HG03460 (cell line): ENCODE data around the gene SCAPER.
A peak's percentile ranks its signal among the peaks of the same experiment; 100 is the strongest.
"Not testable (repeated sequence)": the region's sequence is repeated elsewhere in the genome, so short reads cannot be mapped to it uniquely, and the experiment has no call there.

Experiments used
- ATAC-seq: cut with Tn5 transposase; IDR thresholded peaks from one replicate; pipeline ENCODE4 v1.9.1; 2021; ENCODE audit not compliant: unreplicated experiment

SCAPER gene

DNA sequence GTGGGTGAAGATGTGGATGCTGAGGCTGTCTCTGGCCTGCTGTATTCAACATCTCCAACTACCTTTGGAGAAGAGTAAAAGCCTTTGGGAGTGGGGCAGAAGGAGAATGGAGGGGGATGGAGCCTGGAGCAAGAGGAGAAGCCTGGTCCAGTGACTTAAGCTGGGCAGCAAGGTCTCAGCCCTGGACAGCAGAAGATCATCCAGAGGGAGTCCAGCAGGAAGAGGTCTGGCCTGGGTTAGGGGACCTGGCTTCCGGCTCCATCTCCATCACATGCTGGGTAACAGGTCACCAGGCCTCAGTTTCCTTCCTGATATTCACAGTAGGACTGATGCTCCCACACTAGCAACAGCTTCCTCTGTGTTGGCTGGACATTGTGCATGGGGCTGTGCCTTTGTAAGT, 572.3 kb downstream of the SCAPER start:
- ATAC-seq, result no peak

DNA sequence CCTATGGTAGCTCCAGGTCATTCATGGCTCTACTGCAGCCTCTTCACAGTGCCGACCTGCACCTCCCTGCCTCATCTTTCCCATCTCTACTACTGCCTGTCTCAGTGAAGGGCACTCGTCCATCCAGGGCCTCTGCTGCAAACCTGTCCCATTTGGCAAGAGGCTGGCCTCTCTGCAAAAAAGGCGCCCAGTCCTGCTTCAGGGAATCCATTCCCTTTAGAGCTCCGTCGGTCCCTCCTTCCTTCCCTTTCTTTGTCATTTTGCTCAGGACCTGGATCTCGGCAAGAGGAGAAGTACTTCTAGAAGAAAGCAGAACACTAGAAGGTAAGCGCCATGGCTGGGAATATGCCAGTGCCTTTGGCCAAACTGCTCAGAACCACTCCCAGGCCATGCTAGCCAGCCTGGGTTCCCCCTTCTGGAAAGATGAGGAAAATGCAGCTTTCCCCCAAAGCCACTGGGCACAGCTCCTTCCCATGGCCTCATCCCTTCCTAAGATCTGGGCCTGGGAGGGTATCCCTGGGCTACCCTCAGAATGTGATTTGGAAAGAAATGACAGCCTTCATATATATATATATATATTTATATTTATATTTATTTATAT, 575.0 kb downstream of the SCAPER start:
- no peak for ATAC-seq

DNA sequence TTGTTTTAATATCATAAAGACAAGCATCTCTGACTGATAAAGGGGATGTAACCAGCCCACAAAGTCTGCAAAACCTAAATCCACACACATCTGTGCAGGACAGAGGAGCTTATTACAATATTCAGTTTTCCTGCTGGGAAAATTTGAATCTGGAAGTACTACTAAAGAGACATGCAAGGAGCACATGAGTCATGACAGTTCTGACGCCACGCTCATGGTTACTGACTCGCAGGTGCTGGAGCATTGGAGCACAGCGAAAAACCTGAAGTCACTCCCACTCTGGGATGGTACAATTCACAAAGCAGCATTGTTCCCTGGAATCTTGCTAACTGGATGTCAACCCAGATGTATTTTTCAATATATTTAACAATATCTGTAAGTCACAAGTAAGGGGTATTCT, 576.2 kb downstream of the SCAPER start:
- no peak for ATAC-seq

DNA sequence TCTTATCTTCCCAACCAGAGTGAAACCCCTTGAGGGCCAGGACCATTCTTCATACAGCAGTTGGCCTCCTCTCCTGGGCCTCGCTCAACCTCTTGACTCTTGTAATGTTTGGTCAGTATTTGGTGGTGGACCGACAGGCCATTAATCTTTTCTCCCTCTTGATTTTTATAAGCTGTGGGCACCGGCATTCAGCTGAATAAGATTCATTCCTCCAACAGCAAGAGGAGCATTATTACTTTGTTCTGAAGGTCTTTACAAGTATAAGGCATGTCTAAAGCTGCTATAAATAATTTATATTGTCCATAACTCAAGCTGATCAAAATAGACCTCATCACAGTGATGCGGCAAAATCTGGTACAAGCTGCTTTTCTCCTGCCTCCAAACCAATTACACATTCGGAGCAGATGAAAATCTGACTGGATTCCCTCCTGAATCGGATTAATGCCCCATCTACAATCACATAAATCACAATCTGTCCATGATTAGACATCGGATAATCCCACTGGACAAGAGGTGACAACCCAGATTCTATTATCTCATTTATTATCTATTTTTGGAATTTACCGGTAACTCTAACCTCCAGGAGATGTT, 576.9 kb downstream of the SCAPER start:
- ATAC-seq, result no peak

DNA sequence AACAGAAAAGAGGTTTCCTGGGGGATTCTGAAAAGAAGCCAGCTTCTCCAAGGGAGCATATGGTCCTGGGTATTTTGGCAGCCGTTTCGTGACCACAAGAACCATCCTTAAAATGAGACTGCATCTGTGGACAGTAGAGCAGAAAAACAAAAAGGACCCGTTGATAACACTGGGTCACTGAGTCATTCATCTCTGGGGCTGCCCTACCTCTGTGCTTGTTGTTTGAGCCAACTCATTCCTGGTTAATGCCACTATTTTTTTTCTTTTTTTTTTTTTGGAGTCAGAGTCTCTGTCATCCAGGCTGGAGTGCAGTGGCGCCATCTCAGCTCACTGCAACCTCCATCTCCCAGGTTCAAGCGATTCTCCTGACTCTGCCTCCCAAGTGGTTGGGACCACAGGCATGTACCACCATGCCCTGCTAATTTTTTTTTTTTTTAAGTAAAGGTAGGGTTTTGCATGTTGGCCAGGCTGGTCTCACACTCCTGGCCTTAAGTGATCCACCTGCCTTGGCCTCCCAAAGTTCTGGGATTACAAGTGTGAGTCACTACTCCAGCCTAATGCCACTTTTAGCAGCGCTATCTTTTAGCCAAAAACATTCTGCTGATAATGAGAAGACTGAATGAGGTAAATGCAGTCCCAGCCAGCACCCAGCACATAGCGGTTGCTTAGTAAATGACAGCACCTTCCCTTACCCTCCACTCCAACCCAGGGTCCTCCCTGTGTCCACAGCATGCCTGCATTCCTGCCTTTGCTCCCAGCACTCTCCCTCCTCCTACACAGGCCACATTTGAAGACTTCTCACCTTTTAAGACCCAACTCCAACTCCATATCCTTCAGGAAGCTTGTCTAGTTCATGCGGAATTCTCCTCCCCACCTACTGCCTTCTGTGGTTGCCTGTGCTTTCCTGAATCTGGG, 577.7 kb downstream of the SCAPER start:
- ATAC-seq, result no peak

DNA sequence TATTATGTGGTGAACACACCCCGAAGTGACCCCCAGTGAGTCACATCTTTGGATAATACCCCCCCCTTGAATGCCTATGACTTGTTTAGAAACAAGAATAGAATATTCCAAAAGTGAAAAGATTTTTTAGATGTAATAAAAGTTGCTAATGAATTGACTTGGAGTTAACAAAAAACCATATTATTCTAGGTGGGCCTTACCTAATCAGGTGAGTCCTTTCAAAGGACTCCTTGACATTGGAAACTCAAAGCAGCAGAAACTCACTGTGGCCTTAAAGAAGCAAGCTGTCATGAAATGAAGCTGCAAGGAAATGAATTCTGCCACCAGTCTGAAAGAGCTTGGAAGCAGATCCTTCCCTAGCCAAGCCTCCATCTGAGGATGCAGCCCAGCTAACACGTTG, 579.4 kb downstream of the SCAPER start:
- ATAC-seq, result no peak

DNA sequence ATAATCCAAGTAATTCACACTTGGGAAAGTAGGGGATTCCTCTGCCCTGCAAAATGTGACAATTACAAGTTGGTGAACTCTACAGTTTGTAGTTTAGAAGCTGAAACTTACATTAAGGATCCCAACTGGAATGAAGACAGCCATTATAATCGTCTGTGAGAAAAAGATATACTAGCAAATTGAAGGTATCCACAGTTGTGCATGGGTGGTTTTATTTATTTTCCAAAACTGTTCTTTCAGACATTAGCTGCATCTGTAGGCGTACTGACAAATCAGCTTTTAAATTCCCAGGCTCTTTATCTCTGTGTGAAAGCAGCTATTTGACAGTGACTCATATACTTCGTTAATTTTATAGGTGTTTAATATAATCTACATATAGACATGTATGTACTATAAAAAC, 581.1 kb downstream of the SCAPER start:
- no peak for ATAC-seq

DNA sequence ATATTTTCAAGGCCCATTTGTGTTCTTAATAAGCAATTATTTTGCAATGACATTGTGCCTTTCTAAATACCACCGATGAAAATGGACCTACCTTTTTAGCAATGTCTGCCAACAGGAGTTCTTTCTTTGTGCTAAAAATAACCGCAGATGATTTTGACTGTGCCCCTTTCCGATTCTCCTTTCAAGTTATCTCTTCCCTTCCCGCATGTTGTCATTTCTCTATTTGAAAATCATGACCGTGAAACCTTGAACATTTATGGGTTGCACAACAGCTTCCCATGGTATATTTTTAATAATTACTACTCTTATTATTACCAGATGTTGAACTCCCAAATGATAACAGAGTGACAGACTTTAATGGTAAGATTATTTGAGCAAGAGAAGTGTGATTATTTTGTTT, 583.5 kb downstream of the SCAPER start:
- no peak for ATAC-seq

DNA sequence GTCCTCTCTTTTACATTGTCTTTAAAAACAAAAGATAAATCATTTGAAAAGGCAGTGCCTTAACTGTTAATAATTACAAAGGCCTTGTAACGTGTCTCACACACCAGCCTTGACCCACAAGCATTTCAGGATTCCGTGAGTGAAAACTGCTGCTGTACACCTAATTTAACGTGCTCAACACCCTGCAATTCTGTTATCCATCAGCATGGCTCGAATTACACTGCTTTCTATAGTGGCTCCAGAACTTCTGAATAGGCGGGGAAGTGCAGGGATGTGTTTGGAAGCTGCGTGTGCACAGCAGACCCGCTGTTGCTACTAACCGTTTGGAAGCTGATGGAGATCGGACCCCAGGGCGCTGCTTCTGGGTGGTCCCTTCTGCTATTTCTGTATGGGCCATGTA, 584.0 kb downstream of the SCAPER start:
- ATAC-seq, result no peak

DNA sequence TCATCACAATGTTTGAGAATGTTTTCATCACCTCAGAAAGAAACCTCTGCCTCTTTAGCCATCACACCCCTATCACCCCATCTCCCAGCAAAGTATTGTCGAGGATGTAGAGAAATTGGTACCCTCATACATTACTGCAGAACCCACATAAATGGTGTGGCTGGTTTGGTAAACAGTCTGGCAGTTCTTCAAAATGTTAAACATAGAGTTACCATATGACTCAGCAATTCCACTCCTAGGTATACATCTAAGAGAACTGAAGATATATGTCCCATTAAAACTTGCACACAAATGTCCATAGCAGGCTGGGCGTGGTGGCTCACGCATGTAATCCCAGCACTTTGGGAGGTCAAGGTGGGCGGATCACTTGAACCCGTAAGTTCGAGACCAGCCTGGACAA, 585.1 kb downstream of the SCAPER start:
- ATAC-seq, result no peak

DNA sequence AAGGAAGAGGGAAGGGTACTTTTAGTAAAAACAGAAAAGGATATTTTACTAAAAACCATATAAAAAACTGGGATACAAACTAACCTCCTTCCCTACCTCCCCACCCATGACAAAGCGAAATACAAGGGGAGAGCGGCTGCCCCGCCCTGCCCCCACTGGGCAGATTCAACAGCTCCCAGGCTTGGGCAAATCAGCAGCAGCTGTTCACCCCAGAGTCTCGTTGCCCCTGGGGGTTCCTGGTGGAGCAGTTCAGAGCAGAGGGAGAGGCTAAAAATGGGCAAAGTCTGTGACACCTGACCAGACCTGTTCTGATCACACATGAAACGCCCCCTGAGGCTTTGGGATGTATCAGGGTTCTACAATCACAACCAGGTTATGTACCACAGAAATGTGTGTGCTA, 591.4 kb downstream of the SCAPER start:
- no peak for ATAC-seq

DNA sequence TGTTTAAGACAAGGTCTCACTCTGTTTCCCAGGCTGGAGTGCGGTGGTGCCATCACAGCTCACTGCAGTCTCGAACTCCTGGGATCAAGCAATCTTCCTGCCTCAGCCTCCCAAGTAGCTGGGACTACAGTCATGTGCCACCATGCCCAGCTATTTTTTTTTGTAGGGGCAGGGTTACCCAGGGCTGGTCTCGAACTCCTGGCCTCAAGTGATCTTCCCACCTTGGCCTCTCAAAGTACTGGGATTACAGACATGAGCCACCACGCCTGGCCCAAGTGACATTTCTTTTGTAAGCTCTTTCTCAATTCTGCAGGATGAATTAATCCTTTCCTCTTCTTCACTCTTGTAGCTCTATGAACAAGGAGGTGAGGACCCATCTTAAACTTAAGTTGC, 592.0 kb downstream of the SCAPER start:
- ATAC-seq, result not testable (repeated sequence)

DNA sequence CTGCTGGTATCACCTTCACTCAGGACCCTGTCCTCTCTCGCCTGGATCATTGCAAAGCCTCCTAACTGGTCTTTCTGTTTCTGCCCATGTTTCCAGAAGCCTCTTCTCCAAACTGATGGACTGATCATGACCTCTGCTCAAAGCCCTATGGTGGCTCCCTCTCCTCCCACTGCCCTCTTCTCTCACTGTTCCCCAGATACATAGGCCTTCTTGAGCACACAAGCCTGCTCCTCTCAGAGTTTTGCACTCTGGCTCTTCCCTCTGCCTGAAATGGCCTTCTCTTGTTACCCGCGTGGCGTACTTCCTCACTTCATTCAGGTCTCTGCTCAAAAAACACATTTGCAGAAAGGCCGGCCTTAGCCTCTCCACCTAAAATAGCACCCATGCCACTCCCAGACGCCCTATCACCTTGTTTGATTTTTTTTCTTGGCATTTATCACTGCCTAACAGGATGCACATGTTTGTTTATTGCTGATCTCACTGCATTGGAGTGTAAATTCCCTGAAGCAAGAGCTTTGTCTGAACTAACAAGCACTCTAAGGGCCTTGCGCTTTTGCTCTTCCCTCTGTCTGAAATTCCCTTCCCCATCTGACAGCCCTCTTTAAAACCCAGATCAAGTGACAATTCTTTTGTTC, 592.5 kb downstream of the SCAPER start:
- no peak for ATAC-seq

DNA sequence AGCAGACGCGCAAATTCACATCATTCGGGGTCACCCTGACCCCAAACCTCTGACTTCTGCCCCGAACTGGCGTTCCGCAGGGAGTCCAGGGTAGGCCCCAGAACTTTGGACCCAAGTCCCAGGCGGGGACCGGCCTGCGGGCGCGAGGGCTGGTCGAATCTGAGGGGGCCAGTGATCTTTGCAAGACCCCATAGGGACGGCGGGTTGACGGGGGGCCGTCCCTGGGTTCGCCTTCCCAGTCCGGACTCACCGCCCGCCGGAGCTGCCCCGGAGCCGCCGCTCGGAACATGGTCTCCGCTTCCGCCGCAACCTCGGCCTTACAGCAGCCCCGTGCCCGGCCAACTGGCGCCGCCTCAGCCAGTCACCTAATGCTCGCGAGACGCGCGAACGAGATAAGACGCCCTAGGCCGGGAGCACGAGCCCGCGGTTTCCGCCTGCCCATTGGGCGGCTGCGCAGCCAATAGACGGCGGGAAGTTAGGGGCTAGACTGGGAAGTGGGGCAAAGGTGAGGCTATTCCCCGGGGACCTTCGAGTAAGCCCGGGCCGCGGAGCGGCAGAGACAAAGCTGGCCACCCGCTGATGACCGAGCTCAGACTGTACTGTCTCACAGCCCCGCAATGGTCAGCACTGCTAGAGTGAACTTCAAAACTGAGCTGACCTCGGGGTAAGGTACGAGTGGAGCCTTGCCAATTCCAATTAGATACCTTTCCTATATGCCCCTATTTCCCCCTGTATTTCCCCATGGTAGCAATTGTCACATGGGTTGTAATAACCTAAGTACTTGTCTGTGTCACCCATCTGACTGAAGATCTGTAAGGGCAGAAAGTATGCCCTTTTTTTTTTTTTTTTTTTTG, 593.8 kb downstream of the SCAPER start, which contains the start of gene ETFA:
ETFA (minus strand) TSS at position 370 of the 854 bp plus-strand sequence; CDS start at position 289, 81 bp downstream.
- peak; percentile 98 for ATAC-seq

DNA sequence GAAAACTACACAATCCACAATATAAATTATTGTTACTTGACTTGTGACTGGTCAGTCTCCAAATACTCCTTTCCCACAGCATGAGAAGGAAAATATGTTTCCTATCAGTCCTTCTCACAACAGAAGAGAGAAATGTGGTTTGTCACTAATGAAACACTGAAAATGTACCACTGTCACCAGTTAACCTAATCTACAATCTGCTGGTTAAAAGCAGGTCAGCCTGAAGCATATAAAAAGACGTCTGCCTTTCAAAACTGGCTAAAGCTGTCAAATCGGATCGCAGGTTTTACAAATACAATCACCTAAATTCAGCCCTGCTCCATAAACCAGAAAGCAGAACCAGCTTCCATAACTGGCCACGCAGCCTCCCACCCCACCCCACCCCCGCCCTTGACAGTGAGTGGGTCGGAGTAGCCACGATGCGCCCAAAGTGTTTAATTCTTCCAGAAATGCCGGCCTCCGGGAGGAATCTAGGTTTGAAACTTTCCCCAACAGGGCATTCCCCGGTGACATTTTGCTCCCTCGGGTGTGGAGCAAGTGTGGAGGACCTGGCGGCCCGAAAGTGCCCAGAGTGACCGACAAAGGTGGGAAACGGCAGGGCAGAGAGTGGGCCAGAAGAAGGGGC, 594.6 kb downstream of the SCAPER start:
- ATAC-seq, result peak; percentile 8

DNA sequence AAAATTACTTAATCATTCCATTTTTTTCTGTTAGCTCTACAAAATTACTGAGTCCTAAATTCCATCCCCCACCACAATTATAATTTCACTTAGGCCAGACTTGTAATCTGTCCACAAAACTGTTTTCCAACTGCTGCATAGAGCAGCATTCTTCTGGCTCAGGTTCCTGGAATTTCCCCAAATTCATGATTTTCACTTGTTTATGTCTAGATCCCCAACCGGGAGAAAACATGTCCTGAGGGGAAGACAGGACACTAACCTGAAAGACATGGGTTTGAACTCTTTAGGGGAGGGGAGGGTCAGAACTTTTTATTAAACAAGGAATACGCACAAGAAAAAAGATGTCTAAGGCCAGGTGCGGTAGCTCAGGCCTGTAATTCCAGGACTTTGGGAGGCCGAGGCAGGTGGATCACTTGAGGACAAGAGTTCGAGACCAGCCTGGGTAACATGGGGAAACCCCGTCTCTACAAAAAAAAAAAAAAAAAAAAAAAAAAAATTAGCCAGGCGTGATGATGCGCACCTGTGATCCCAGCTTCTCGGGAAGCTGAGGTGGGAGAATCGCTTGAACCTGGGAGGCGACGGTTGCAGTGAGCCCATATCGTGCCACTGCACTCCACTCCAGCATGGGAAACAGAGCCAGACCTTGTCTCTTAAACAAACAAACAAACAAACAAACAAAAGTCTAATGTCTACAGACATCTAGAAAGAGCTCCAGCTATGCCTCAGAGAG, 595.4 kb downstream of the SCAPER start:
- ATAC-seq, result no peak

DNA sequence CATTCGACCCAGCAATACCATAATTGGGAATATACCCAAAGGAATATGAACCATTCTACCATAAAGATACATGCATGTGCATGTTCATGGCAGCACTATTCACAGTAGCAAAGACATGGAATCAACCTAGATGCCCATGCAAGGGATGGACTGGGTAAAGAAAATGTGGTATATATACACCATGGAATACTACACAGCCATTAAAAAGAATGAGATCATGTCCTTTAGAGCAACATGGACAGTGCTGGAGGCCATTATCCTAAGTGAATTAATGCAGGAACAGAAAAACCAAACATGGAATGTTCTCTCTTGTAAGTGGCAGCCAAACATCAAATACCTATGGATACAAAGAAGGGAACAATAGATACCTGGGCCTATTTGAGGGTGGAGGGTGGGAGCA, 601.2 kb downstream of the SCAPER start:
- ATAC-seq, result no peak

DNA sequence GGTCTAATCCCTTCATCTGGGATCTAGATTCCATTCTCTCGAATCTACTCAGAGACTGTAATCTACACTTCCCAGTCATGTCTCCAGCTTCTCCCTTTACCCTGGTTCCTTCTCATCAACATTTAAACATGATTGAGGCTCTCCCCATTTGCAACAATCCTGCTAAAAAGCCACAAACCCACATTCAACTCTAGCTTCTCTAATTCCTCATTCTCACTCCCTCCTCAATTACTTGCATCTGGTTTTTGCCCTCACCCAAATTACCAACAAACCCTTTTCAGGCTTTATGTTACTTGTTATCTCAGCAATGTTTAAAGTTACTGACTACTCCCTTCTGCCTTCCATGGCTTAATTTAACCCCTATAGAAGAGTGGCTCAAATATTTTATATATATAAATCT, 605.4 kb downstream of the SCAPER start:
- ATAC-seq, result no peak

DNA sequence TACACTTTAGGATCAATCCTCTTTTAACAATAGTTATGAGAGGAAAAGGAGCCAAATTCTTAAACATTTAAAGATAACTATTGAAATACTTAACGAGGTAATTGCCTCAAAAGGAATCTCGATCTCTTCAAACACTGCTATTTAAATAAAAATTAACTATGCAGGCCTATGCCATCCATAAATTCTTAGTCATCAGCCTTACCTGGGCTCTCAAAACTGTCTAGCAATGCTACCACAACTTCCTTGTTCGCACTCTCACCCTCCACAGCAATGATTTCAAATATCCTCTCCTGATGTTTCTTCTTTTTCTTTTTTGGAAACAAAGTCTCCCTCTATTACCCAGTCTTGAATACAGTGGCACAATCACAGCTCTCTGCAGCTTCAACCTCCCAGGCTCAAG, 606.2 kb downstream of the SCAPER start:
- ATAC-seq, result no peak

DNA sequence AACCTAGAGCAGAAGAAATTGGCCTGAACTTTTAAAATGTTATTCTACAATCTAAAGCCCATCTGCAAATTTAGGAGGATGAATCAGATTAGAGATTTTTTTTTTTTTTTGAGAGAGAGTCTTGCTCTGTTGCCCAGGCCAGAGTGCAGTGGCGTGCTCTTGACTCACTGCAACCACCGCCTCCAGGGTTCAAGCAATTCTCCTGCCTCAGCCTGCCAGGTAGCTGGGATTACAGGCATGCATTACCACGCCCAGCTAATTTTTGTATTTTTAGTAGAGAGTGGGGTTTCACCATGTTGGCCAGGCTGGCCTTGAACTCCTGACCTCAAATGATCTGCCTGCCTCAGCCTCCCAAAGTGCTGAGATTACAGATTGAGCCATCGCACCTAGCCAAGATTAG, 607.2 kb downstream of the SCAPER start:
- ATAC-seq, result not testable (repeated sequence)
